ENCODE results near the gene MTTP.

The MTTP gene

DNA sequence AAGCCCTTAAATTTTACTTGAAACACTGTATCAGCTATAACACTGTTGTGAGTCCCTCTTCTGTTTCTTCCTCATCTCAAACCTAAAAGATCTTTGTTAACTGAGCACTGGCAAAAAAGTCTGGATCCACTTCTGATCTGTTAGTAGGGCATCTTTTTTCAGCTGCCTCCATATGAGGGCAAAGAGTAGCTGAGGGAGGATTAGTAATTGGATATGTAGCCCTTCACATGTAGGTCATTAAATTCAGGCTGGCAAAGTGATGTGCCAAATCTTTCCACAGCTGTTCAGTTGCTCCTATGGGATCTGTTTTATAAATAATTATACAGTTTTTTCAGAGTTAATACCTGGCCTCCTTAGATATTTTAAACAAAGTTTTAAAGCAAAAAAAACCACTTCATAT, 9.7 kb upstream of the MTTP start:
- no peak overlapping the region for H3K4me3 ChIP-seq (ENCODE audit: low read depth, low read length)
- no peak overlapping the region for H3K9ac ChIP-seq (ENCODE audit: low read depth, low read length)
- H3K9me3 ChIP-seq (ENCODE audit: control insufficient read depth, insufficient read depth, low read length) = no peaks in the 10 kb centered on the region
- H3K36me3 ChIP-seq (ENCODE audit: control insufficient read depth, insufficient read depth, low read length) = no peaks in the 10 kb centered on the region
- H3K27me3 ChIP-seq (ENCODE audit: control insufficient read depth, insufficient read depth, low read length) = no peaks in the 10 kb centered on the region
- 0 out of 2 replicates have a peak, but pooled peaks cover 3% of the 10 kb centered on the region for H3K4me1 ChIP-seq (ENCODE audit: control insufficient read depth, insufficient read depth, low read length)
- H3K27ac ChIP-seq (ENCODE audit: low read depth, low read length) = no peak overlapping the region

DNA sequence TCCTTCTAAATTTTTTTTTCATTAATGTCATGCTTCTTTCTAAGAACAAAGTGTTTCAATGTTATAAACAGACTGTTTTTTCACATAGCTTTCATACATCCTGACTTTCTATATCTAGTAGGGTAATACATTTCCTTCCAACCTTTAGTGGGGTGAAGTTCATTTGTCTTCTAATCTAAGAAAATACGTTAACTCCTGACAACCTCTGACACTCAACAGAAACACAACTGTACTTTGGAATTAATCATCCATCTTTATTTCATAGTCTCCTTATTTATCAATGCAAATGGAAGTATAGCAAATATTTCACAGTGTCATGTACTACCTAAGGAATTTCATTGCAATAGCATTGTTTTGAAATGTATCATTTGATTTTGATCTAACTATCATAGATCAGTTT, 2.7 kb upstream of the MTTP start:
- peaks cover 11% of the 10 kb centered on the region for H3K4me1 ChIP-seq (ENCODE audit: control insufficient read depth, insufficient read depth, low read length)
- no peak overlapping the region for H3K9ac ChIP-seq (ENCODE audit: low read depth, low read length)
- H3K27ac ChIP-seq (ENCODE audit: low read depth, low read length) = no peak overlapping the region
- H3K4me3 ChIP-seq (ENCODE audit: low read depth, low read length) = no peak overlapping the region
- no peaks in the 10 kb centered on the region for H3K9me3 ChIP-seq (ENCODE audit: control insufficient read depth, insufficient read depth, low read length)
- H3K27me3 ChIP-seq (ENCODE audit: control insufficient read depth, insufficient read depth, low read length) = no peaks in the 10 kb centered on the region
- H3K36me3 ChIP-seq (ENCODE audit: control insufficient read depth, insufficient read depth, low read length) = no peaks in the 10 kb centered on the region

DNA sequence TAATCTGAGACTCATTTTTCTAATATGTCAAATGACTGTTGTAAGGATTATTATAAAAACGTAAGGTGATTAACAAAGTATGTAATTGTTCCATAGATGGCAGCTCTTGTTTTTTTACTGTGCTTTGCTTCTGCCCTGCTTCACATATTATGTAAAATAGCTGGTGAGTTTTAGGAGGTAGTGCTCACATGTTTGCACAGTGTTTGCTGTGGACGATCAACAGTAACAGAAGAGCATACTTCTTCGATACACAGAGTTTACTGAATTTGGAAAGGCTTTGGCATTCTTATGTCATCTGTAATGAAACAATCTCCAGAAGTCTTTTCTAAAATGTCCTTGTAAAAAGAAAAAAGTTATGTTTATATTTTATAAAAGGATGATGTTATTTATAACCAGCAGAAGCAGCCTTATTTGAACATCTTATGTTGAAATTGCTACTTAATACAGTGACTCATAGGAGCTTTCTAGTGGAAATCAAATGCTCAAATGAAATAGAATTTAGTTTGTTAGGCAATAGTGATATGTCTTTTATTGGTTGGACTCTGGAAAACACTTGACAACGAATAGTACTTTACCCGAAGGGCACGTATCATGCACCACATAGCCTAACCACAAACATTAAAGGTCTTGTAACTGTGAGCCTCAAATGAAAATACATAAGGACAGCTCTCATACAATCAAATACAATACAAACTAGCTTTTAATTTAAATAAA, 1.9 kb upstream of the MTTP start:
- Histone ChIP-seq H3K4me3 (ENCODE audit: low read depth, low read length) (no peak overlapping the region), H3K4me1 (ENCODE audit: control insufficient read depth, insufficient read depth, low read length) (peaks cover 11% of the 10 kb centered on the region), H3K9ac (ENCODE audit: low read depth, low read length) (no peak overlapping the region), H3K27me3 (ENCODE audit: control insufficient read depth, insufficient read depth, low read length) (no peaks in the 10 kb centered on the region), H3K36me3 (ENCODE audit: control insufficient read depth, insufficient read depth, low read length) (no peaks in the 10 kb centered on the region), H3K27ac (ENCODE audit: low read depth, low read length) (no peak overlapping the region), H3K9me3 (ENCODE audit: control insufficient read depth, insufficient read depth, low read length) (no peaks in the 10 kb centered on the region)

DNA sequence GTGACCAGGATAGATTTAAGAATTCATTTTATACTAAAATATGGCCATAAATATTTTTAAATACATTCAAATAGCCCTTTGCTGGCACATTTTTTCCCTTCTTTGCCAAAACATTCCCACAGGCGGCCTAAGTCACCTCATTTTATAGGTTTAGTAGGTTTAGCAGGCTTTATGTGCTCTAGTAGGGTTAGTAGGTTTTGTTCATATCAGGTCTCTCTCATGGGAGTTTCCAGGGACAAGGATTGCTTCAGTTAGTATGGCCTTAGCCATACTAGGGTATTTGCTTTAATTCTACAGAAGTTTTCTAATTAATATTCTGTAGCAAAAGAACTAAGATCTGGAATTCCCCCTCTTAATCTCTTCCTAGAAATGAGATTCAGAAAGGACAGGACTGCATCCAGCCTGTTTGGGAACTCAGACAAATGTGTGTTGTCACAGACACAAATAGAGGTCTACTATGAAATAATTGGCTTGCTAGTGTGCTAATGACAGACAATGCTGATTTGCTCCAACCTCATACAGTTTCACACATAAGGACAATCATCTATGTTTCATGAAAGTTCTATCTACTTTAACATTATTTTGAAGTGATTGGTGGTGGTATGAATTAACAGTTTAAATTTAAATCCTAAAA, 772 bp upstream of the MTTP start:
- no peak overlapping the region for H3K27ac ChIP-seq (ENCODE audit: low read depth, low read length)
- no peaks in the 10 kb centered on the region for H3K36me3 ChIP-seq (ENCODE audit: control insufficient read depth, insufficient read depth, low read length)
- H3K4me1 ChIP-seq (ENCODE audit: control insufficient read depth, insufficient read depth, low read length) = peaks cover 11% of the 10 kb centered on the region
- no peaks in the 10 kb centered on the region for H3K9me3 ChIP-seq (ENCODE audit: control insufficient read depth, insufficient read depth, low read length)
- no peak overlapping the region for H3K4me3 ChIP-seq (ENCODE audit: low read depth, low read length)
- H3K9ac ChIP-seq (ENCODE audit: low read depth, low read length) = no peak overlapping the region
- no peaks in the 10 kb centered on the region for H3K27me3 ChIP-seq (ENCODE audit: control insufficient read depth, insufficient read depth, low read length)

DNA sequence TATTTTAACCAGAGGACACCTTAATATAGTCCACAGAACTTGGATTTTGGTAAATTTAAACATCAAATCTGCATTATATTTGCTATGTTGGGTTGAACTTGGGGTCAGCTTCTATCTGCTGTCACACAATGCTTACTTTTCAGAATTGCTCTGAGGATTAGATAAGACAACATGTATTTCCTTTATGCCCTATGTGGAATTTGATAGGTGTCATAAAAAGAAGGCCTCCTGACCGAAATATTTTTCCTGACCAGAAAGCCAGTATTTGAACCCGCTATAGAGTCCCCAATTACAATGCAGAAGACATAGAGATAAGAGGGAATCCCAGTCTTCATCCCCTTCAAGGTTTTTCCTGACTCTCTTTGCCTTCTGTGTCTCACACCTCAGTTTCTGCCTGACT, 4.1 kb downstream of the MTTP start:
- Histone ChIP-seq H3K27me3 (ENCODE audit: control insufficient read depth, insufficient read depth, low read length) (no peaks in the 10 kb centered on the region), H3K9me3 (ENCODE audit: control insufficient read depth, insufficient read depth, low read length) (no peaks in the 10 kb centered on the region), H3K4me1 (ENCODE audit: control insufficient read depth, insufficient read depth, low read length) (peaks cover 11% of the 10 kb centered on the region), H3K9ac (ENCODE audit: low read depth, low read length) (no peak overlapping the region), H3K4me3 (ENCODE audit: low read depth, low read length) (no peak overlapping the region), H3K27ac (ENCODE audit: low read depth, low read length) (no peak overlapping the region), H3K36me3 (ENCODE audit: control insufficient read depth, insufficient read depth, low read length) (no peaks in the 10 kb centered on the region)

DNA sequence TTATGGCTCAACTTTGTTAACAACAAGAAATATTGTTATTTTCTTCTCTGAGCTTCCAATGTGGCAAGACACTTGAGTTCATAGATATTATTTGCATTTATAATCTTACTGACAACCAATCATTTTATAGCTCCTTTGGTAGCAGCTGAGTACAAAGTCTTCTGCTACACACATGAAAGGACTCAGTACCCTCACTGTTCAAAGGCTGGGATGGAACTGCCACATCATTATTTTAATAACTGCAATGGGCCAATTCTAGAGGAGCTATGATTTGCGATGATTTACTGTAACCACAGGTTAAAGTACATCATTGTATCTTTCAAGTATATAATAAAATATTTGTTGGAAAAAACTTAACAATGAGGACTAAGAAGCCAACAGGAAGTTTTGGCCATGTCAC, 10.9 kb downstream of the MTTP start:
- H3K9me3 ChIP-seq (ENCODE audit: control insufficient read depth, insufficient read depth, low read length) = no peaks in the 10 kb centered on the region
- H3K27ac ChIP-seq (ENCODE audit: low read depth, low read length) = no peak overlapping the region
- no peaks in the 10 kb centered on the region for H3K36me3 ChIP-seq (ENCODE audit: control insufficient read depth, insufficient read depth, low read length)
- H3K4me1 ChIP-seq (ENCODE audit: control insufficient read depth, insufficient read depth, low read length) = no peaks in the 10 kb centered on the region
- no peak overlapping the region for H3K4me3 ChIP-seq (ENCODE audit: low read depth, low read length)
- no peaks in the 10 kb centered on the region for H3K27me3 ChIP-seq (ENCODE audit: control insufficient read depth, insufficient read depth, low read length)
- no peak overlapping the region for H3K9ac ChIP-seq (ENCODE audit: low read depth, low read length)

DNA sequence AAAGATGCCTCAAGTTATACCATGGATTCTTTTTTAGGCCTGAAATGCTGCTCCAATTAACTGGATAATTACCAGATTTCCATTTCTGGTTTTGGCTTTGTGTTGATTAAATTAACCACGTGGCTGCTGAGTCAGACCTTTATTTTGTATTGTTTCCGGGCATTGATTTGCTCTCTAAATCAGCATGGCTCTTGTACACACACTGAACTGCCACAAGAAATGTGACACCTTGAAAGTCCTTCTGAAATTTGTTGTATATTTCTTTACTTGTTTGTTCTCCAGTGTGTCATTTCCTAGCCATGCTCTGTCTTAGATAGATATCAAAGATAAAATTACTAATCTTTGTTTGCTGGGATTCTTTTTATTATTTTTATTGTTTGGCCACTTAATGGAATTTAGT, 11.7 kb downstream of the MTTP start:
- Histone ChIP-seq H3K27ac (ENCODE audit: low read depth, low read length) (no peak overlapping the region), H3K4me3 (ENCODE audit: low read depth, low read length) (no peak overlapping the region), H3K36me3 (ENCODE audit: control insufficient read depth, insufficient read depth, low read length) (no peaks in the 10 kb centered on the region), H3K9ac (ENCODE audit: low read depth, low read length) (no peak overlapping the region), H3K4me1 (ENCODE audit: control insufficient read depth, insufficient read depth, low read length) (no peaks in the 10 kb centered on the region), H3K9me3 (ENCODE audit: control insufficient read depth, insufficient read depth, low read length) (no peaks in the 10 kb centered on the region), H3K27me3 (ENCODE audit: control insufficient read depth, insufficient read depth, low read length) (no peaks in the 10 kb centered on the region)

DNA sequence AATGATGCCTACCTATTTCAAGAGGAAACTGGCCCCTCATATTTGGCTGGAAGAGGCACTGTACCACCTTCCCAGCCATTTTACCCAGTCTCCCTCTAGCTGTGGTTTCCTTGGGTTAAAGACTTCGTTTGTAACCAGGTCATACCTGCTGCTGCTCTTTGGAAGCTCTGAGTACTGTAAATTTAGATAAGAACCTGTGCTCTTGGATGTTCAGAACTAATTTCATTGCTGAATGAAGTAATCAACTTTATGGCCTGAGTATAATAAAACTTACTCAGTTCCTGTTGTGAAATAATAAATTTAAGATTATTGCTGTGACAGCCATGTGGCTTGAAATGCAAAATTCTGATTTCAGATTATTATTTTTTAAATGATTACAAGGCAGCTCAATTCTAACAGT, 12.2 kb downstream of the MTTP start:
- Histone ChIP-seq H3K27ac (ENCODE audit: low read depth, low read length) (no peak overlapping the region), H3K4me1 (ENCODE audit: control insufficient read depth, insufficient read depth, low read length) (no peaks in the 10 kb centered on the region), H3K9me3 (ENCODE audit: control insufficient read depth, insufficient read depth, low read length) (no peaks in the 10 kb centered on the region), H3K4me3 (ENCODE audit: low read depth, low read length) (no peak overlapping the region), H3K9ac (ENCODE audit: low read depth, low read length) (no peak overlapping the region), H3K36me3 (ENCODE audit: control insufficient read depth, insufficient read depth, low read length) (no peaks in the 10 kb centered on the region), H3K27me3 (ENCODE audit: control insufficient read depth, insufficient read depth, low read length) (no peaks in the 10 kb centered on the region)

DNA sequence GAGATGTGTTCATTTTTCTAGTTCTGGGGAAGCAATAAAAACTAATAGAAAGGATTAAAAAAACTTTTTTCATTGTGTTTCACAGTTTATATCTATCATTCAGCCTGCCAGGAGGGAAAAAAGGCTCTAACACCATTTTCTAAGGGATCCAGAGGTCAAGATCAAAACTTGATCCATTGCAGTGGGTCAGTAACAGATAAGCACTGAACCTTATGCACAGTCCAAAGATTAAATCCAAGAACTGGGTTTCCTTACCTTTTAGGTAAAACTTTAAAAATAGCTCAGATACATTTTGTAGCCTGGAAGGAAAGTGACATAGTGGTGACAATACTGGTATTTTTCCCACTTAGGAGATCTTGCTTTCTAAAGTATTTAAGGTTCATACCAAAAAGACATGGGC, 12.7 kb downstream of the MTTP start:
- Histone ChIP-seq H3K9me3 (ENCODE audit: control insufficient read depth, insufficient read depth, low read length) (no peaks in the 10 kb centered on the region), H3K27ac (ENCODE audit: low read depth, low read length) (no peak overlapping the region), H3K4me3 (ENCODE audit: low read depth, low read length) (no peak overlapping the region), H3K27me3 (ENCODE audit: control insufficient read depth, insufficient read depth, low read length) (no peaks in the 10 kb centered on the region), H3K36me3 (ENCODE audit: control insufficient read depth, insufficient read depth, low read length) (no peaks in the 10 kb centered on the region), H3K9ac (ENCODE audit: low read depth, low read length) (no peak overlapping the region), H3K4me1 (ENCODE audit: control insufficient read depth, insufficient read depth, low read length) (no peaks in the 10 kb centered on the region)

DNA sequence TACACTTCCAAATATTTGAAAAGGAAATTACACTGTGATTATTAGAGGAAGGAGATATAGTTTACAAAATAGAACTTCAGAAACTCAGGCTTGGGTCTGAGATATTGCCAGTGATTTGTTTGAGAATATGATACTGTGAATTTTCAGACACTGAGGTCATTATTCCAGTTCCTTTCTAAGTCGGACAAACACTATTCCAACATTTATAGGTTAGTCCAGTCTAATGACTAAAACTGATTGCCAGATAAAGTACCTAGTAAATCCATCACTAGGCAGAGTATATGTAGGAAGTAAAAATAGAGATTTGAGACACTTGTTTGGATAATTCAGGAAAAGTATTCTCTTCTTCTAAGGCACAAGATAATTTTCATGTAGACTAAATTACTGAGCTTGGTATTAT, 13.2 kb downstream of the MTTP start:
- Histone ChIP-seq H3K4me3 (ENCODE audit: low read depth, low read length) (no peak overlapping the region), H3K36me3 (ENCODE audit: control insufficient read depth, insufficient read depth, low read length) (no peaks in the 10 kb centered on the region), H3K27me3 (ENCODE audit: control insufficient read depth, insufficient read depth, low read length) (no peaks in the 10 kb centered on the region), H3K4me1 (ENCODE audit: control insufficient read depth, insufficient read depth, low read length) (no peaks in the 10 kb centered on the region), H3K9ac (ENCODE audit: low read depth, low read length) (no peak overlapping the region), H3K27ac (ENCODE audit: low read depth, low read length) (no peak overlapping the region), H3K9me3 (ENCODE audit: control insufficient read depth, insufficient read depth, low read length) (no peaks in the 10 kb centered on the region)

DNA sequence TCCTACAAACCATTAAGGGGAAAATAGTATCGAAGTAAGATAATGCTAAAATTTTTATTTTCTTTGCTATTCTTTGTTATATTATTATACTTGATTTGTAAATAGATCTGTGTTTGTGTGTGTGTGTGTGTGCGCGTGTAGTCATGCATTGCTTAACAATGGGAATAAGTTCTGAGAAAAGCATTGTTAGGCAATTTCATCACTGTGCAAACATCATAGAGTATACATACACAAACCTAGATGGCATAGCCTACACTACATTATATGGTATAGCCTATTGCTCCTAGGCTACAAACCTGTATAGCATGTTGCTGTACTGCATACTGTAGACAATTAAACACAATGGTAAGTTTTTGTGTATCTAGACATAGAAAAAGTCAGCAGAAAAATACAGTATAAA, 17.1 kb downstream of the MTTP start:
- H3K4me1 ChIP-seq (ENCODE audit: control insufficient read depth, insufficient read depth, low read length) = no peaks in the 10 kb centered on the region
- no peaks in the 10 kb centered on the region for H3K9me3 ChIP-seq (ENCODE audit: control insufficient read depth, insufficient read depth, low read length)
- no peak overlapping the region for H3K4me3 ChIP-seq (ENCODE audit: low read depth, low read length)
- no peak overlapping the region for H3K27ac ChIP-seq (ENCODE audit: low read depth, low read length)
- H3K9ac ChIP-seq (ENCODE audit: low read depth, low read length) = no peak overlapping the region
- H3K27me3 ChIP-seq (ENCODE audit: control insufficient read depth, insufficient read depth, low read length) = no peaks in the 10 kb centered on the region
- H3K36me3 ChIP-seq (ENCODE audit: control insufficient read depth, insufficient read depth, low read length) = no peaks in the 10 kb centered on the region

All from HUES48 (cell line).